ENCODE measurements around the gene WNT3A.

Gene WNT3A

GRCh38 chr1:228007049-228007800 is 427 bp downstream of the WNT3A start (continued):
- no peak for TF ChIP-seq GLI2 (tag by site-specific recombination; IDR thresholded peaks at IDR 0.05; ENCODE audit: borderline replicate concordance, low read depth)
- no peak for TF ChIP-seq KLF1 (tag by site-specific recombination; IDR thresholded peaks at IDR 0.05)
- TF ChIP-seq KLF16 (tag by site-specific recombination; IDR thresholded peaks at IDR 0.05): no peak
- TF ChIP-seq, protein P1, sequence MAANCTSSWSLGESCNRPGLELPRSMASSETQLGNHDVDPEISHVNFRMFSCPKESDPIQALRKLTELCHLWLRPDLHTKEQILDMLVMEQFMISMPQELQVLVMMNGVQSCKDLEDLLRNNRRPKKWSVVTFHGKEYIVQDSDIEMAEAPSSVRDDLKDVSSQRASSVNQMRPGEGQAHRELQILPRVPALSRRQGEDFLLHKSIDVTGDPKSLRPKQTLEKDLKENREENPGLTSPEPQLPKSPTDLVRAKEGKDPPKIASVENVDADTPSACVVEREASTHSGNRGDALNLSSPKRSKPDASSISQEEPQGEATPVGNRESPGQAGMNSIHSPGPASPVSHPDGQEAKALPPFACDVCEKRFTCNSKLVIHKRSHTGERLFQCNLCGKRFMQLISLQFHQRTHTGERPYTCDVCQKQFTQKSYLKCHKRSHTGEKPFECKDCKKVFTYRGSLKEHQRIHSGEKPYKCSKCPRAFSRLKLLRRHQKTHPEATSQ (tag by site-specific recombination; IDR thresholded peaks at IDR 0.05): no peak
- no peak for TF ChIP-seq ZNF391 (tag by site-specific recombination; IDR thresholded peaks at IDR 0.05; ENCODE audit: borderline replicate concordance, low read depth)
- no peak for TF ChIP-seq ZNF585B (tag by site-specific recombination; IDR thresholded peaks at IDR 0.05)
- TF ChIP-seq ZNF114 (tag by site-specific recombination; IDR thresholded peaks at IDR 0.05): no peak
- no peak for TF ChIP-seq GFI1B (tag by site-specific recombination; IDR thresholded peaks at IDR 0.05)
- TF ChIP-seq ZNF48 (tag by site-specific recombination; IDR thresholded peaks at IDR 0.05): no peak
- no peak for TF ChIP-seq ZNF629 (tag by site-specific recombination; IDR thresholded peaks at IDR 0.05)
- no peak for TF ChIP-seq ZFP3 (tag by site-specific recombination; IDR thresholded peaks at IDR 0.05; ENCODE audit: low read depth)
- TF ChIP-seq ZNF292 (tag by site-specific recombination; IDR thresholded peaks at IDR 0.05; ENCODE audit: borderline replicate concordance, low read depth): no peak
- no peak for TF ChIP-seq HOXC10 (CRISPR knock-in tag; IDR thresholded peaks at IDR 0.05)
- TF ChIP-seq ZNF174 (tag by site-specific recombination; IDR thresholded peaks at IDR 0.05): no peak
- 0 out of 2 replicates have a peak, but pooled peaks have one; percentile 25 for TF ChIP-seq ZNF2 (tag by site-specific recombination; IDR thresholded peaks at IDR 0.05)
- TF ChIP-seq ZSCAN23 (tag by site-specific recombination; IDR thresholded peaks at IDR 0.05): no peak
- no peak for TF ChIP-seq ZNF248 (tag by site-specific recombination; IDR thresholded peaks at IDR 0.05)
- TF ChIP-seq ZNF596 (tag by site-specific recombination; IDR thresholded peaks at IDR 0.05): no peak; the same call in 1 of the 2 replicates
- TF ChIP-seq ZNF701 (tag by site-specific recombination; IDR thresholded peaks at IDR 0.05): no peak
- TF ChIP-seq ZNF624 (tag by site-specific recombination; IDR thresholded peaks at IDR 0.05): no peak
- no peak for TF ChIP-seq TSHZ1 (tag by site-specific recombination; IDR thresholded peaks at IDR 0.05; ENCODE audit: borderline replicate concordance)
- no peak for TF ChIP-seq PRDM1 (tag by site-specific recombination; IDR thresholded peaks at IDR 0.05)
- TF ChIP-seq BCL11A (tag by site-specific recombination; IDR thresholded peaks at IDR 0.05; ENCODE audit: low read depth): no peak
- TF ChIP-seq ZEB2 (tag by site-specific recombination; IDR thresholded peaks at IDR 0.05): no peak
- no peak for TF ChIP-seq ZNF530 (tag by site-specific recombination; IDR thresholded peaks at IDR 0.05; ENCODE audit: low read depth)
- TF ChIP-seq, protein P2, sequence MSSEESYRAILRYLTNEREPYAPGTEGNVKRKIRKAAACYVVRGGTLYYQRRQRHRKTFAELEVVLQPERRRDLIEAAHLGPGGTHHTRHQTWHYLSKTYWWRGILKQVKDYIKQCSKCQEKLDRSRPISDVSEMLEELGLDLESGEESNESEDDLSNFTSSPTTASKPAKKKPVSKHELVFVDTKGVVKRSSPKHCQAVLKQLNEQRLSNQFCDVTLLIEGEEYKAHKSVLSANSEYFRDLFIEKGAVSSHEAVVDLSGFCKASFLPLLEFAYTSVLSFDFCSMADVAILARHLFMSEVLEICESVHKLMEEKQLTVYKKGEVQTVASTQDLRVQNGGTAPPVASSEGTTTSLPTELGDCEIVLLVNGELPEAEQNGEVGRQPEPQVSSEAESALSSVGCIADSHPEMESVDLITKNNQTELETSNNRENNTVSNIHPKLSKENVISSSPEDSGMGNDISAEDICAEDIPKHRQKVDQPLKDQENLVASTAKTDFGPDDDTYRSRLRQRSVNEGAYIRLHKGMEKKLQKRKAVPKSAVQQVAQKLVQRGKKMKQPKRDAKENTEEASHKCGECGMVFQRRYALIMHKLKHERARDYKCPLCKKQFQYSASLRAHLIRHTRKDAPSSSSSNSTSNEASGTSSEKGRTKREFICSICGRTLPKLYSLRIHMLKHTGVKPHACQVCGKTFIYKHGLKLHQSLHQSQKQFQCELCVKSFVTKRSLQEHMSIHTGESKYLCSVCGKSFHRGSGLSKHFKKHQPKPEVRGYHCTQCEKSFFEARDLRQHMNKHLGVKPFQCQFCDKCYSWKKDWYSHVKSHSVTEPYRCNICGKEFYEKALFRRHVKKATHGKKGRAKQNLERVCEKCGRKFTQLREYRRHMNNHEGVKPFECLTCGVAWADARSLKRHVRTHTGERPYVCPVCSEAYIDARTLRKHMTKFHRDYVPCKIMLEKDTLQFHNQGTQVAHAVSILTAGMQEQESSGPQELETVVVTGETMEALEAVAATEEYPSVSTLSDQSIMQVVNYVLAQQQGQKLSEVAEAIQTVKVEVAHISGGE (tag by site-specific recombination; conservative IDR thresholded peaks at IDR 0.05; ENCODE audit: low read depth): no peak
- TF ChIP-seq ZNF792 (tag by site-specific recombination; IDR thresholded peaks at IDR 0.05): no peak
- TF ChIP-seq REST (tag by site-specific recombination; IDR thresholded peaks at IDR 0.05): no peak
- no peak for TF ChIP-seq ZFP69B (tag by site-specific recombination; IDR thresholded peaks at IDR 0.05)
